ENCODE data around the gene MYO15B. TPM values are rescaled to one million over a fixed set of nuclear protein-coding genes. Genes with fewer than 3 reads are reported as not detected.
A peak's percentile ranks its signal among the peaks of the same experiment; 100 is the strongest.

The MYO15B gene
- total and polyA plus RNA-seq, 2 of the 13 experiments (the other 11 are each of a cell fraction or from before 2014, with no cell fraction given) = 2.8 to 8.1 TPM

GRCh38 chr17:75552425-75553294, 34.9 kb upstream of the MYO15B start (continued):
- TF ChIP-seq SSRP1 (CRISPR knock-in tag; IDR thresholded peaks at IDR 0.05) (no peak), MIXL1 (CRISPR knock-in tag; IDR thresholded peaks at IDR 0.05) (0 out of 2 replicates have a peak, but pooled peaks have one; percentile 16), ZNF331 (CRISPR knock-in tag; IDR thresholded peaks at IDR 0.05) (peak; percentile 79), MYC (CRISPR knock-in tag; IDR thresholded peaks at IDR 0.05; ENCODE audit: borderline replicate concordance) (peak; percentile 23; the same call in 1 of the 2 replicates), ZNF496 (CRISPR knock-in tag; IDR thresholded peaks at IDR 0.05; ENCODE audit: insufficient replicate concordance) (no peak), NFAT5 (CRISPR knock-in tag; IDR thresholded peaks at IDR 0.05) (no peak), RXRA (CRISPR knock-in tag; IDR thresholded peaks at IDR 0.05) (peak; percentile 89), SUZ12 (IDR thresholded peaks at IDR 0.05; ENCODE audit: low read depth, low read length) (no peak), KDM2A (CRISPR knock-in tag; IDR thresholded peaks at IDR 0.05; ENCODE audit: borderline replicate concordance, low read depth) (peak; percentile 62), RNF2 (conservative IDR thresholded peaks at IDR 0.05; ENCODE audit: low read depth) (no peak), MTERF4 (CRISPR knock-in tag; IDR thresholded peaks at IDR 0.05) (peak; percentile 69; the same call in 1 of the 2 replicates), HHEX (CRISPR knock-in tag; IDR thresholded peaks at IDR 0.05) (no peak), NPAS2 (CRISPR knock-in tag; IDR thresholded peaks at IDR 0.05; ENCODE audit: borderline replicate concordance) (no peak)
- TF ChIP-seq, protein P1, sequence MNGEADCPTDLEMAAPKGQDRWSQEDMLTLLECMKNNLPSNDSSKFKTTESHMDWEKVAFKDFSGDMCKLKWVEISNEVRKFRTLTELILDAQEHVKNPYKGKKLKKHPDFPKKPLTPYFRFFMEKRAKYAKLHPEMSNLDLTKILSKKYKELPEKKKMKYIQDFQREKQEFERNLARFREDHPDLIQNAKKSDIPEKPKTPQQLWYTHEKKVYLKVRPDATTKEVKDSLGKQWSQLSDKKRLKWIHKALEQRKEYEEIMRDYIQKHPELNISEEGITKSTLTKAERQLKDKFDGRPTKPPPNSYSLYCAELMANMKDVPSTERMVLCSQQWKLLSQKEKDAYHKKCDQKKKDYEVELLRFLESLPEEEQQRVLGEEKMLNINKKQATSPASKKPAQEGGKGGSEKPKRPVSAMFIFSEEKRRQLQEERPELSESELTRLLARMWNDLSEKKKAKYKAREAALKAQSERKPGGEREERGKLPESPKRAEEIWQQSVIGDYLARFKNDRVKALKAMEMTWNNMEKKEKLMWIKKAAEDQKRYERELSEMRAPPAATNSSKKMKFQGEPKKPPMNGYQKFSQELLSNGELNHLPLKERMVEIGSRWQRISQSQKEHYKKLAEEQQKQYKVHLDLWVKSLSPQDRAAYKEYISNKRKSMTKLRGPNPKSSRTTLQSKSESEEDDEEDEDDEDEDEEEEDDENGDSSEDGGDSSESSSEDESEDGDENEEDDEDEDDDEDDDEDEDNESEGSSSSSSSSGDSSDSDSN (CRISPR knock-in tag; IDR thresholded peaks at IDR 0.05) = peak; percentile 77
- TF ChIP-seq, protein P2, sequence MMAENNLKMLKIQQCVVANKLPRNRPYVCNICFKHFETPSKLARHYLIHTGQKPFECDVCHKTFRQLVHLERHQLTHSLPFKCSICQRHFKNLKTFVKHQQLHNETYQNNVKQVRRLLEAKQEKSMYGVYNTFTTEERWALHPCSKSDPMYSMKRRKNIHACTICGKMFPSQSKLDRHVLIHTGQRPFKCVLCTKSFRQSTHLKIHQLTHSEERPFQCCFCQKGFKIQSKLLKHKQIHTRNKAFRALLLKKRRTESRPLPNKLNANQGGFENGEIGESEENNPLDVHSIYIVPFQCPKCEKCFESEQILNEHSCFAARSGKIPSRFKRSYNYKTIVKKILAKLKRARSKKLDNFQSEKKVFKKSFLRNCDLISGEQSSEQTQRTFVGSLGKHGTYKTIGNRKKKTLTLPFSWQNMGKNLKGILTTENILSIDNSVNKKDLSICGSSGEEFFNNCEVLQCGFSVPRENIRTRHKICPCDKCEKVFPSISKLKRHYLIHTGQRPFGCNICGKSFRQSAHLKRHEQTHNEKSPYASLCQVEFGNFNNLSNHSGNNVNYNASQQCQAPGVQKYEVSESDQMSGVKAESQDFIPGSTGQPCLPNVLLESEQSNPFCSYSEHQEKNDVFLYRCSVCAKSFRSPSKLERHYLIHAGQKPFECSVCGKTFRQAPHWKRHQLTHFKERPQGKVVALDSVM (CRISPR knock-in tag; IDR thresholded peaks at IDR 0.05) = 0 out of 2 replicates have a peak, but pooled peaks have one; percentile 48

Data from HepG2 (cell line).